GM12872 (cell line): ENCODE results near the gene CCNJL.

Experiments
- CTCF ChIP-seq: IDR thresholded peaks from 3 replicates; pipeline ENCODE4 v1.5.1; 2011; ENCODE audit warnings: low read depth, mild to moderate bottlenecking, low read length, moderate library complexity; ENCODE audit not compliant: insufficient read depth

The CCNJL gene

GRCh38 chr5:160270704-160271103 is 41.7 kb downstream of the CCNJL start:
- no peak for TF ChIP-seq CTCF

GRCh38 chr5:160269017-160269416 is 43.3 kb downstream of the CCNJL start:
- TF ChIP-seq CTCF = no peak

- TF ChIP-seq CTCF = no peak
These were observed 44.2 kb downstream of the CCNJL start for GRCh38 chr5:160268121-160268520.

DNA sequence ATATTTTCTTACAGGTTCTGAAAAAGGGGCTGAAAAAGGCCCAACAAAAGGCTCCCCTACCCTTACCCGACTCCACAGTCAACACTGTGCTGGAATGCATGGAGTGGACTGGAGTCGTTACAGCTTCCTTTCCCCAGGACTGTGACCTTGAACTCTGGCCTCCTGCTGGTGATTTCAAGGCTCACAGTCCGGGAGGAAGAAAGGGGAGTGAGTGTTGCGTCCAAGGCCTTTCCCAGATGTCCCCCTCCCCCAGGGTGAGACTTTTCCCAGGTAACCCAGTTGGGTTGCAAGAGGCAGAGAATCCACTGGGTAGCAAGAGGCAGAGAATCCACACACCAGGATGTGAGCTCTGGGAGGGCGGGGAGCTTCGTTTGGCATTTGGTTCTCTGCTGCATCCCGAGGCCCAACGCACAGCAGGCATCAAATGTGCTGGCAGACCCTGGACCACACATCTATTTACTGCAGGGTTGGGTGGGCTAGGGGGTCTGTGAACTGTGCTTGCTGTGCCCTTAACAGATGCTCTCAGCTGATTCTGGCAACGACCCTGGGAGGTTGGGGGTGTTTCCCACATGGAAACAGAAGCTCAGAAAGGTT is 45.5 kb downstream of the CCNJL start:
- peak; percentile 23; the same call in 1 of the 3 replicates for TF ChIP-seq CTCF

DNA sequence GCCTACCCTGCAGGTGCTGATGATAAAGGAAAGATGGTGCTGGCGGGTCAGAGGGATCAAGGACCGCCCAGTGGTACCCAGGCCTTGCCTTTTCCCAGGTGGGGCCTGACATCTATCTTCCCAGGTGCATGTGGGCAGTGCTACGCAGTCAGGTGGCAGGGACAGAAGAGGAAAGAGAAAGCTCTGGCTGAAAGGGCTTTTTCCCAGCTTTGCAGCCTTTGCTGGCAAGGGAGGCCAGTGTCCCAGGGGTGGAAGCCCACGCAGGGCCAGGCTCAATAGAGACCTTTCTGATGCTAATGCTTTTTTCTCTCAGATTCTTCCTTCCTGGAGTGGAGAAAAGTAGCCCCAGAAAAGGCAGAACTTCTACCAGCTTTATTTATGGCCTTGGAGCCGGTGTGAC is 46.3 kb downstream of the CCNJL start:
- no peak for TF ChIP-seq CTCF

GRCh38 chr5:160263326-160263855 is 49.0 kb downstream of the CCNJL start:
- TF ChIP-seq CTCF = no peak

GRCh38 chr5:160262151-160263074 is 50.0 kb downstream of the CCNJL start:
- TF ChIP-seq CTCF = no peak
